Measurements from ENCODE around the gene DNAJC8.

The DNAJC8 gene

DNA sequence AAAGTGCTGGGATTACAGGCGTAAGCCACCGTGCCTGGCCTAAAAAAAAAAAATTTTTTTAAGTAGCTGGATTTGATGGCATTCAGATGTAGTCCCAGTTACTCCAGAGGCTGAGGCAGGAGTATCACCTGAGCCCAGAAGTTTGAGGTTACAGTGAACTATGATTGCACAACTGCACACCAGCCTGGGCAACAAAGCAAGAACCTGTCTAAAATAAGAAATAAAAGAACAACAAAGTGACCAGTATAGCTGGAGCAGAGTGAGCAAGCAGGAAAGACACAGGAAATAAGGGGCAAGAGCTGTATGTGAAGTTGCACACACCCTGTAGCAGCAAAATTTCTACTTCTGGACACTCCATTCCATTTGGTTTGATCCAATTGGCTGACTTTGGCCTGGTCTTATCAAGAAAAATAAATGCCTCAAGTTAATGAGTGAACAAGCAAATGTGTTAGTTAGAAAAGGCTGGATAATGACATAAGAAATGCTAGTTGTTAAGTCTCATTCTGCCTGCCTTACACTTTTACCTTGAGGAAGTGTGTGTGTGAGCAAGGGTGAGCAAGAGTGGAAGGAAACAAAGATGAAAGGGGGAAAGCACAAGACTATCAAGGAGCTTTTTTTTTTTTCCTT lies 11.0 kb upstream of the DNAJC8 start:
- no peak for TF ChIP-seq POLR2AphosphoS5 (IDR thresholded peaks at IDR 0.05; ENCODE audit: low read depth, low read length)
- TF ChIP-seq POU2F2 (IDR thresholded peaks at IDR 0.05; ENCODE audit: low read depth, low read length): no peak
- TF ChIP-seq SPI1 (IDR thresholded peaks at IDR 0.05; ENCODE audit: low read depth, low read length): no peak
- TF ChIP-seq TAF1 (IDR thresholded peaks at IDR 0.05; ENCODE audit: low read depth, low read length): no peak
- TF ChIP-seq POLR2A (IDR thresholded peaks at IDR 0.05; ENCODE audit: low read depth, low read length): no peak
- TF ChIP-seq PAX5 (IDR thresholded peaks at IDR 0.05; ENCODE audit: insufficient read depth, low read length, severe bottlenecking): no peak
- no peak for DNase-seq (ENCODE audit: insufficient read length, low spot score)
- peak; percentile 60 for FAIRE-seq

DNA sequence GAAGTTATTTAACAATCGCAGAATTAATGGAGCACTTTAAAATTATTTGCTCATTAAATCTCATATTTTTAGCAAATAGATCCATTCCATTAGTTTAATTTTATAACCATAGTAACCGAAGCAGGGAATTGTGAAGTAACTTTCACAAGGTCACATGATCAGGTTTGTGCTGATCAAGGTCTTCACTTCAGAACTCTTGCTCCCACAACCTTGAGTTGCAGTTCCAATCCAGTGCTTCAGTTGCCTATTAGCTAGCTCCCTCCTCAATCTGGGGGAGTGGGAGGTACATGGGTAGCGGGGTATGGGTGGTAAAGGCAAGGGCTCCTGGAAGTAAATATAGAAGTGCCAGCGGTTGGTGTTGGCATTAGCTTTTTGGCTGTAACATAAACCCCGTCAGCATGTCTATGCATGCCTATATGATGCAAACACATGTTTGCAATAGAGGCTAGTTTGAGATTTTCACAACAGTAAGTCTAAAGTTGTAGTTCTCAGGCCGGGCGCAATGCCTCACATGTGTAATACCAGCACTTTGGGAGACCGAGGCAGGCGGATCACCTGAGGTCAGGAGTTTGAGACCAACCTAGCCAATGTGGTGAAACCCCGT lies 8.9 kb upstream of the DNAJC8 start:
- TF ChIP-seq PAX5 (IDR thresholded peaks at IDR 0.05; ENCODE audit: insufficient read depth, low read length, severe bottlenecking): no peak
- no peak for TF ChIP-seq POLR2A (IDR thresholded peaks at IDR 0.05; ENCODE audit: low read depth, low read length)
- no peak for TF ChIP-seq TAF1 (IDR thresholded peaks at IDR 0.05; ENCODE audit: low read depth, low read length)
- no peak for TF ChIP-seq POU2F2 (IDR thresholded peaks at IDR 0.05; ENCODE audit: low read depth, low read length)
- TF ChIP-seq SPI1 (IDR thresholded peaks at IDR 0.05; ENCODE audit: low read depth, low read length): no peak
- TF ChIP-seq POLR2AphosphoS5 (IDR thresholded peaks at IDR 0.05; ENCODE audit: low read depth, low read length): no peak
- no peak for DNase-seq (ENCODE audit: insufficient read length, low spot score)
- no peak for FAIRE-seq

DNA sequence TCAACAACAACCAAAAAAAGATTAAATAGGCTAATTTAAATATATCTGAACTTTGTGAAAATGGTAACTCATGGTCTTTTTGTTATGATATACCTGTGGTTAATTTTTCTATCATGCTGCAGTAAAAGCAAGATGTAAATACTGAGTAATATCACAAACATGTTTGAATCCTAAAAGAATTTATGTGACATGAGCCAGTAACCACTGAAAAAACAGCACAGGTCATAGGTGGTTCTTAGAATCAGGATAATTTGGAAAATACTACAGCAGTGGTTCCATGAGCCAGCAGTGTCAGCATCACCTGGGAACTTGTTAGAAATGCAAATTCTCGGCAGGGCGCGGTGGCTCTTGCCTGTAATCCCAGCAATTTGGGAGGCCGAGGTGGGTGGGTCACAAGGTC lies 7.2 kb upstream of the DNAJC8 start:
- no peak for DNase-seq (ENCODE audit: insufficient read length, low spot score)
- no peak for FAIRE-seq
- TF ChIP-seq SPI1 (IDR thresholded peaks at IDR 0.05; ENCODE audit: low read depth, low read length): no peak
- TF ChIP-seq PAX5 (IDR thresholded peaks at IDR 0.05; ENCODE audit: insufficient read depth, low read length, severe bottlenecking): no peak
- TF ChIP-seq POU2F2 (IDR thresholded peaks at IDR 0.05; ENCODE audit: low read depth, low read length): no peak
- TF ChIP-seq POLR2AphosphoS5 (IDR thresholded peaks at IDR 0.05; ENCODE audit: low read depth, low read length): no peak
- TF ChIP-seq POLR2A (IDR thresholded peaks at IDR 0.05; ENCODE audit: low read depth, low read length): no peak
- no peak for TF ChIP-seq TAF1 (IDR thresholded peaks at IDR 0.05; ENCODE audit: low read depth, low read length)

DNA sequence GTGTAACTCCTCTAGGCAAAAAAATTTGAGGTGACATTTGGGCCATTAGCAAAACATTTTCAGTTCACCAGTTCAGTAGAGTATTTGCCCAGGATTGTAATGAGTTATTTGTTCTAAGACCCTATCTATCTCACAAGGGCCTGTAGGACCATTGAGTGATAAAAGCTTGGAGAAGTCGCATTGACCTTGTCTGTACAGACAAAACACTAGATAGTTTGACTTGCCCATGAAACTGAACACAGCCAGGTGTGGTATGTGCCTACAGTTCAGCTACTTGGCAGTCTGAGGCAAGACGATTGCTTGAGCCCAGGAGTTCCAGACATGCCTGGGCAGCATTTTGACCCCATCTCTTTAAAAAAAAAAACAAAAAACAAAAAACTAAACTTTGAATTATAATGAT lies 6.2 kb upstream of the DNAJC8 start:
- DNase-seq (ENCODE audit: insufficient read length, low spot score) (no peak), FAIRE-seq (no peak)
- TF ChIP-seq PAX5 (IDR thresholded peaks at IDR 0.05; ENCODE audit: insufficient read depth, low read length, severe bottlenecking): no peak
- TF ChIP-seq POLR2A (IDR thresholded peaks at IDR 0.05; ENCODE audit: low read depth, low read length): 0 out of 2 replicates have a peak, but pooled peaks have one; percentile 44
- peak; percentile 55; the same call in 1 of the 2 replicates for TF ChIP-seq POLR2AphosphoS5 (IDR thresholded peaks at IDR 0.05; ENCODE audit: low read depth, low read length)

DNA sequence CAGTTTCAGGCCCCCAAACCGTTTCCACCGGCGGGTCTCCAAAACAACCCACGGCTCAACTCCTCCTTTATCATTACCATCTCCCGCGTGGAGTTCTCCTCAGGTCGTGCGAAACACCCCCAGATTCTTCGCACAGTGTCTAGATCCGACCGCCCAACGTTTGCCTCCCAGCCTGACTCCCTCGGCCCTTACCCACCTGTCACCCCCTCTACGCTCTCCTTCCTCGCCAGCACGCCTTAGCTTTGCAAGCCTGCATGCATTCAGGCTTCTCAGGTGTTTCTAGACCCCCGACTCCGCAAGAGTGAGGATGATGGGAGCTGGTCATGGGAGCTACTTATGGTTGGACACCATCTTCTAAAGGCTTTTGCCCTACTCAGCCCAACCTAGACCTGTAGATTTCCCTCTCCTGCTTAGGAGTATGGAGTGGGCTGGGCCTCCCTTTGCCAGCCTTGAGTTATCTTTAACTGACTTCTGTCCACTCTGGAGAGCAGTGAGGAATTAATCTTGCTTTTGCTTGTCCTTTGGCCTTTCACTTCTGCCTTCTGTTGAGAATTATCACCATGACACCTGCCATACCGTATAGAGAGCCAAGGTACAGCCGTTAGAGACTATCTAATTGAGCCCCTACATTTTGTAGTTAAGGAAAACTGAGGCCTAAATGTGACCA lies 4.0 kb upstream of the DNAJC8 start:
- TF ChIP-seq PAX5 (IDR thresholded peaks at IDR 0.05; ENCODE audit: insufficient read depth, low read length, severe bottlenecking) (no peak), POLR2AphosphoS5 (IDR thresholded peaks at IDR 0.05; ENCODE audit: low read depth, low read length) (no peak), POLR2A (IDR thresholded peaks at IDR 0.05; ENCODE audit: low read depth, low read length) (no peak), TAF1 (IDR thresholded peaks at IDR 0.05; ENCODE audit: low read depth, low read length) (no peak), POU2F2 (IDR thresholded peaks at IDR 0.05; ENCODE audit: low read depth, low read length) (no peak), SPI1 (IDR thresholded peaks at IDR 0.05; ENCODE audit: low read depth, low read length) (no peak)
- DNase-seq (ENCODE audit: insufficient read length, low spot score): no peak
- peak; percentile 40 for FAIRE-seq

DNA sequence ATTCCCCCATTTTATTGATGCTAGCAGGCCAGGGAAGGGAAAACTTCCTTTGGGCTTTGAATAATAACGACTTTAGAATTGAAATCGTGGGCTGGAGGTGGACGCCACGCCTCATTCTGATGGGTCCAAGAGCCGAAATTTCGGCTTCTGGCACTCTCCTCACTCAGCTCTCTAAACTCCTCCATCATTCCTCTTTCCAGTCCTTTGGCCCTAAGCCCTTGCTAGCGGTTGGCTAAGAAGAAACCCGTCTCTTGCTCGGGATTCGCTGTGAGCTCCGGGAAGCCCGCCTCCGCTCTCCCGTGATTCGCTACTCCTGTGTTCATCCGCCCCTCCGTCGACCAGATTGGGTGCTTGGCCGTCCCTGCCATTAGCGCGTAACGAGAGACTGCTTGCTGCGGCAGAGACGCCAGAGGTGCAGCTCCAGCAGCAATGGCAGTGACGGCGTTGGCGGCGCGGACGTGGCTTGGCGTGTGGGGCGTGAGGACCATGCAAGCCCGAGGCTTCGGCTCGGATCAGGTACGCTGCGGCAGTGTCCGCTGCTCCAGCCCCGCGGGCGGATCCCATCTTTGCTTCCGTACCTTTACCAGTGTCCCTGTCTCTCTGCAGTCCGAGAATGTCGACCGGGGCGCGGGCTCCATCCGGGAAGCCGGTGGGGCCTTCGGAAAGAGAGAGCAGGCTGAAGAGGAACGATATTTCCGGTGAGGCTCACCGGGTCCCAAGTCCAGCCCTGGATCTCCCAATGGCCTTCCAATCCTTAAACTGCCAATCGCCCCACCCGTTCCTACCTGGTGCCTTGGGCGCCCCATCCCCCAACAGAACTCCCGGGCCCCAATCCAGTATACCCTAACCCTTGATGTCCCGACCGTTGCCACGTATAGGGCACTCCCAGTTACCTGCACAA lies 3.2 kb upstream of the DNAJC8 start, which contains the start of gene ATP5IF1:
Gene ATP5IF1 (plus strand): TSS at position 370 of the 901 bp plus-strand sequence. CDS start 60 bp downstream, at position 430.
- TF ChIP-seq PAX5 (IDR thresholded peaks at IDR 0.05; ENCODE audit: insufficient read depth, low read length, severe bottlenecking) (no peak), SPI1 (IDR thresholded peaks at IDR 0.05; ENCODE audit: low read depth, low read length) (no peak), TAF1 (IDR thresholded peaks at IDR 0.05; ENCODE audit: low read depth, low read length) (peak; percentile 94), POLR2A (IDR thresholded peaks at IDR 0.05; ENCODE audit: low read depth, low read length) (peak; percentile 99), POU2F2 (IDR thresholded peaks at IDR 0.05; ENCODE audit: low read depth, low read length) (peak; percentile 80), POLR2AphosphoS5 (IDR thresholded peaks at IDR 0.05; ENCODE audit: low read depth, low read length) (peak; percentile 98)
- FAIRE-seq (peak; percentile 96), DNase-seq (ENCODE audit: insufficient read length, low spot score) (peak; percentile 93)

DNA sequence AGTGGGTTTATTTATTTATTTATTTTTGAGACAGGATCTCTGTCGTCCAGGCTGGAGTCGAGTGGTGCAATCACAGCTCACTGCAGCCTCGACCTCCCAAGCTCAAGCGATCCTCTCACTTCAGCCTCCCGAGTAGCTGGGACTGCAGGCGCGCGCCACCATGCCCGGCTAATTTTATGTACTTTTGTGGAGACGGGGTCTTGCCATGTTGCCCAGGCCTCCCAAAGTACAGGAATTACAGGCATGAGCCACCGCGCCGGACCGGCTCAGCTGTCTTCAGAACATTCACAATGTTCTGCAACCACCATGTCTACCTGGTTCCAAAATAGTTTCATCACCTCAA lies 406 bp upstream of the DNAJC8 start:
- no peak for FAIRE-seq
- TF ChIP-seq POU2F2 (IDR thresholded peaks at IDR 0.05; ENCODE audit: low read depth, low read length) (no peak), SPI1 (IDR thresholded peaks at IDR 0.05; ENCODE audit: low read depth, low read length) (no peak), TAF1 (IDR thresholded peaks at IDR 0.05; ENCODE audit: low read depth, low read length) (no peak), POLR2AphosphoS5 (IDR thresholded peaks at IDR 0.05; ENCODE audit: low read depth, low read length) (no peak), POLR2A (IDR thresholded peaks at IDR 0.05; ENCODE audit: low read depth, low read length) (no peak), PAX5 (IDR thresholded peaks at IDR 0.05; ENCODE audit: insufficient read depth, low read length, severe bottlenecking) (no peak)

DNA sequence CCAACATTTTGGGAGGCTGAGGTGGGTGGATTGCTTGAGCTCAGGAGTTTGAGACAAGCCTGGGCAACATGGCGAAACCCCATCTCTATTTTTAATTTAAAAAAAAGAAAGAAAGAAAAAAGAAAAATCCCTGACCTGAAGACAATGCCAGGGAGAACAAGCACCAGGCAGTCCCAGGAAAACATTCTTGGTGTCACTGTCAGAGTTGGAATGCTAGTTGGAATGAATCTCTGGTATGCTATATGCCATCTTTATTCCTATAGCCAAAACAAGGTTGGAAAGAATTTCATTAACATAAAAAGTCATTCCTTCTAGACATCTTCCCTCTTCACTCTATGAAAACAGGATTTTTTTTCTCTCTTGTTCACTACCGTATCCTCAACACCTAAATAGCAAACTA lies 2.8 kb downstream of the DNAJC8 start:
- TF ChIP-seq PAX5 (IDR thresholded peaks at IDR 0.05; ENCODE audit: insufficient read depth, low read length, severe bottlenecking) (no peak), TAF1 (IDR thresholded peaks at IDR 0.05; ENCODE audit: low read depth, low read length) (no peak), POU2F2 (IDR thresholded peaks at IDR 0.05; ENCODE audit: low read depth, low read length) (no peak), POLR2A (IDR thresholded peaks at IDR 0.05; ENCODE audit: low read depth, low read length) (no peak), POLR2AphosphoS5 (IDR thresholded peaks at IDR 0.05; ENCODE audit: low read depth, low read length) (no peak), SPI1 (IDR thresholded peaks at IDR 0.05; ENCODE audit: low read depth, low read length) (no peak)
- DNase-seq (ENCODE audit: insufficient read length, low spot score) (no peak), FAIRE-seq (no peak)

More for the DNA sequence above, 406 bp upstream of the DNAJC8 start:
- no peak for DNase-seq (ENCODE audit: insufficient read length, low spot score)

Data from GM12891 (cell line).